22Rv1 (cell line): ENCODE results near the gene CCDC187.
"Not testable (repeated sequence)": the region's sequence is repeated elsewhere in the genome, so short reads cannot be mapped to it uniquely, and the experiment has no call there.

ENCODE experiments used
- H3K27ac ChIP-seq: fragments of 450-650 bp; 2 replicates; pipeline ENCODE4 v1.5.1; 2017
- CTCF ChIP-seq: fragments of 450-650 bp; IDR thresholded peaks from 2 replicates; pipeline ENCODE4 v1.5.1; 2017; ENCODE audit warnings: mild to moderate bottlenecking
- ZFX ChIP-seq: fragments of 450-650 bp; IDR thresholded peaks from 2 replicates; pipeline ENCODE4 v1.6.1; 2017; ENCODE audit warnings: antibody characterized with exemption, borderline replicate concordance

The CCDC187 gene

GRCh38 chr9:136242248-136242647 is 61.6 kb downstream of the CCDC187 start:
- TF ChIP-seq CTCF (no peak), ZFX (no peak)
- no peak overlapping the region for H3K27ac ChIP-seq

DNA sequence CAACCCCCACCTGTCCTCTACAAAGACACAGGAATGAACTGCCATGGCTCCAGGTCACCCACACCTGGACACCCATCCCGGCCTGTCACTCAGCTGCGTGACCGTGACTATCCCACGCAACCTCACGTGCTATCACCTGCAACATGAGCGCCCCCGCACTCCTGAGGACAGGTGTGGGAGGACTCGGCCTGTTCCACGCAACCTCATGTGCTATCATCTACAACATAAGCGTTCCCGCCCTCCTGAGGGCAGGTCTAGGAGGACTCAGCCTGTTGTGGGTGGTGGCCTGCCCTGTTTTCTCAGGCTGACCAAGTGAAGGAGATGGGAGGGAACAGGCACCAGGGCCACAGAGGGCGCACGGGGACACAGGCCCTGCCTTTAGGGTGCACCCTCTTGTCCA is 62.4 kb downstream of the CCDC187 start:
- no peak overlapping the region for H3K27ac ChIP-seq
- TF ChIP-seq ZFX: no peak
- TF ChIP-seq CTCF: no peak

- no peak for TF ChIP-seq ZFX
- no peak for TF ChIP-seq CTCF
Observed at GRCh38 chr9:136240941-136241340, 63.0 kb downstream of the CCDC187 start.

GRCh38 chr9:136239983-136240330 is 63.9 kb downstream of the CCDC187 start:
- TF ChIP-seq CTCF: no peak
- TF ChIP-seq ZFX: no peak
- no peak overlapping the region for H3K27ac ChIP-seq

More at GRCh38 chr9:136240941-136241340, 63.0 kb downstream of the CCDC187 start:
- no peak overlapping the region for H3K27ac ChIP-seq

DNA sequence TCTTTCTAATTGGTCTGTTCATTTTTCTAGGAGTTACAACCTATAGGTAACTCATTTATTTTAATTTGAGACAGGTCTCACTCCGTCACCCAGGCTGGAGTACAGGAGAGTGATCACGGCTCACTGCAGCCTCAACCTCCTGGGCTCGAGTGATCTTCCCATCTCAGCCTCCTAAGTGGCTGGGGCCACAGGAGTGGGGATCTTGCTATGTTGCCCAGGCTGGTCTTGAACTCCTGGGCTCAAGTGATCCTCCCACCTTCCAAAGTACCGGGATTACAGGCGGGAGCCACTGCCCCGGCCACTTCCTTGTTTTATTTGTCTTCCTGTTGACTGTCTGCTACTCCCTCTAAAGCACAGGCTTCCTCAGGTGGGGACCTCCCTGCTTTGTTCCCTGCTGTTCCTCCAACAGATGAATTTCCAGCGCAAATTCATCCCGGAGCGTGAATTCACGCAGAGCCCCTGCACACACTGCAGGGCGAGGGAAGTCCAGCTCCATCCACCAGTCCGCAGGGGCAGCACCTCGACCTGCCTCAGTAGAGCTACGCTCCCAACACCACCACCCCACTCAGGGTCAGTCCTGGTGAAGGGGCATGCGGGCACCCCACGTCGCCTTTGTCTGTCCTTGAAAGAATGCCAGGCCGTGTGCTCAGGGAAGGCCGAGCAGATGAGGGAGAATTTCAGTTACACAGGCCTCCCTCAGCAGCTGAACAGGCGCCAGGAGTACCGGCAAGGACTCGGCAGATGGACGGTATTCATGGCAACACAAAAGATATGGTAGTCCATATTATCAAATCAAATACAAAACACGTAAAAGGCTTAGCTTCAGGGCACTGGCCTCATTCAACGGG is 64.5 kb downstream of the CCDC187 start:
- no peak overlapping the region for H3K27ac ChIP-seq
- TF ChIP-seq ZFX: no peak
- no peak for TF ChIP-seq CTCF

- H3K27ac ChIP-seq: no peak overlapping the region
- TF ChIP-seq CTCF: no peak
- TF ChIP-seq ZFX: no peak
Observed at GRCh38 chr9:136238342-136238732, 65.6 kb downstream of the CCDC187 start.

DNA sequence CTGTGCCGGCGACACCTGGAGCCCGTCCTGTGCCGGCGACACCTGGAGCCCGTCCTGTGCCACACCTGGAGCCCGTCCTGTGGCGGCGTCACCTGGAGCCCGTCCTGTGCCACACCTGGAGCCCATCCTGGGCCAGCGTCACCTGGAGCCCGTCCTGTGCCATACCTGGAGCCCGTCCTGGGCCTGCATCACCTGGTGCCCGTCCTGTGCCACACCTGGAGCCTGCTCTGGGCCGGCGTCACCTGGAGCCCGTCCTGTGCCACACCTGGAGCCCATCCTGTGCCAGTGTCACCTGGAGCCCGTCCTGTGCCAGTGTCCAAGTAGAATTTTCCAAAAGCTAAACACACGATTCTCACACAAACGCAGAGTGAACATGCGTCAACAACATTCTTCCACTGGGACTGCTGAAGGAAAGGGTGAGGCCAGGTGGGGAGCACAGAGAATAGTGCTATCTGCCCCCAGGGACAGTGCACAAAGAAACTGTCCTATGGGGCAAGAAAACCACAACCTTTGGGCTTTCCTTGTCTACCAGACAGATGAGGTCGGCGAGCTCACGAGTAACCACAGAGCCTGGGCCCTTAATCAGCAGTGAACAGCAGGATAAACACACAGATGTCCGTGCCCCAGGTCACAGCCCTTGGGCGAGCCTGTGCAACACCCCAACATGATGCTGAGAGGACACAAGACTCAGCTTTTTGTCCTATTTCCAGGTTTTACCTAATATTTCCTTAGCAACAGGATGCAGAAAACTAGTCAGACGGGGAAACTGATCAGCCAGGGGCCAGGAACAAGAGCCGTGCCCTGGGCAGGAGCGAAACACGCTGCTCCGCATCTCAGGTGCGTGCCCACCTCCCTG is 66.2 kb downstream of the CCDC187 start:
- TF ChIP-seq ZFX (no peak), CTCF (no peak)
- H3K27ac ChIP-seq: no peak overlapping the region

GRCh38 chr9:136236471-136237410 is 67.2 kb downstream of the CCDC187 start:
- not testable (repeated sequence) for H3K27ac ChIP-seq
